Parathyroid adenoma (tissue), 2 donors: ENCODE results near the gene LHFPL6.

ENCODE experiments used
- H2AFZ ChIP-seq: fragments of 300-600 bp; sonication (generic); one replicate; pipeline ENCODE4 v1.7.0; 2017; ENCODE audit warnings: antibody characterized with exemption, mild to moderate bottlenecking
- H3K27ac ChIP-seq: fragments of 300-600 bp; sonication (generic); one replicate; pipeline ENCODE4 v1.7.0; 2017
- H3K27me3 ChIP-seq: fragments of 300-600 bp; sonication (generic); one replicate; pipeline ENCODE4 v1.7.0; 2017; ENCODE audit warnings: low read length; ENCODE audit not compliant: control insufficient read depth, insufficient read depth
- H3K36me3 ChIP-seq: fragments of 300-600 bp; sonication (generic); one replicate; pipeline ENCODE4 v1.7.0; 2017; ENCODE audit warnings: low read length; ENCODE audit not compliant: control insufficient read depth, insufficient read depth
- H3K4me1 ChIP-seq: fragments of 300-600 bp; sonication (generic); one replicate; pipeline ENCODE4 v1.7.0; 2017; ENCODE audit warnings: control low read depth
- H3K4me2 ChIP-seq: fragments of 300-600 bp; sonication (generic); one replicate; pipeline ENCODE4 v1.7.0; 2017; ENCODE audit warnings: low read length
- H3K4me3 ChIP-seq: fragments of 300-600 bp; sonication (generic); one replicate; pipeline ENCODE4 v1.7.0; 2017; ENCODE audit warnings: low read depth, low read length
- H3K79me2 ChIP-seq: fragments of 300-600 bp; sonication (generic); one replicate; pipeline ENCODE4 v1.7.0; 2017; ENCODE audit warnings: control low read depth
- H3K9ac ChIP-seq: fragments of 300-600 bp; sonication (generic); one replicate; pipeline ENCODE4 v1.7.0; 2017; ENCODE audit warnings: mild to moderate bottlenecking
- H3K9me3 ChIP-seq: fragments of 300-600 bp; sonication (generic); one replicate; pipeline ENCODE4 v1.7.0; 2017; ENCODE audit warnings: low read length; ENCODE audit not compliant: control insufficient read depth
- TF ChIP-seq, protein P1 (sequence below): fragments of 300-600 bp; sonication (generic); IDR thresholded peaks from one replicate; pipeline ENCODE4 v1.7.0; 2017; ENCODE audit warnings: antibody characterized with exemption, mild to moderate bottlenecking
- donor health status: primary hyperparathyroidism.

LHFPL6 gene

DNA sequence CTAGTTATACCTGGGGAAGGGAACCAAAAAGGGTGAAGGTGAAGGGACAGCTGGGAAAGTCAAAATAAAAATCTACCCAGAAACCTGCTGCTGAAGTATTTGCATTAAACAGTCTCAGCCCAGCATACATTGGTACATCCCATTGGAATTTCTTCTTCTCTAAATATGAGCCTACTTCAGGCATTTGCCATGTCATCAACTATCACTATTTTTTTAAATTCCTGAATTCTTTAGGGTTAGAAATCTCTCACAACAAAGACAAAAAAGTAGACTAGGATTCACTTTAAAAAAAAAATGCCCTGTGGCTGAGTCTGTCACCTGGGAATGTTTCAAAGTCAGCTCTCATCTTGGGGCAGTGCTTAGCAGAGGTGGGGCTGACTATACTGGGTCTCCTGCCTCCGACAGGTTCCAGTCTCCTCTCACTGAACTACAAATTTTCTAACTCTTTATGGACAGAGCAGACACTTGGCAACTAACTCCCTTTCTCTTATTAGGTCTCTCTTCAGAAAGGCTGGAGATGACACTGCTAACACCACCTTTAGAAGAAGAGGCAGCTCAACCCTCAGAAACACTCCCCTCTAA lies 141.2 kb downstream of the LHFPL6 start:
- H3K9me3 ChIP-seq, result no peaks in the 10 kb centered on the region
- H3K27me3 ChIP-seq, result no peaks in the 10 kb centered on the region
- no peaks in the 10 kb centered on the region for H3K36me3 ChIP-seq
- H3K4me3 ChIP-seq, result no peak overlapping the region
- H2AFZ ChIP-seq, result no peak overlapping the region
- no peak overlapping the region for H3K9ac ChIP-seq
- H3K4me1 ChIP-seq, result no peaks in the 10 kb centered on the region
- TF ChIP-seq, protein P1, sequence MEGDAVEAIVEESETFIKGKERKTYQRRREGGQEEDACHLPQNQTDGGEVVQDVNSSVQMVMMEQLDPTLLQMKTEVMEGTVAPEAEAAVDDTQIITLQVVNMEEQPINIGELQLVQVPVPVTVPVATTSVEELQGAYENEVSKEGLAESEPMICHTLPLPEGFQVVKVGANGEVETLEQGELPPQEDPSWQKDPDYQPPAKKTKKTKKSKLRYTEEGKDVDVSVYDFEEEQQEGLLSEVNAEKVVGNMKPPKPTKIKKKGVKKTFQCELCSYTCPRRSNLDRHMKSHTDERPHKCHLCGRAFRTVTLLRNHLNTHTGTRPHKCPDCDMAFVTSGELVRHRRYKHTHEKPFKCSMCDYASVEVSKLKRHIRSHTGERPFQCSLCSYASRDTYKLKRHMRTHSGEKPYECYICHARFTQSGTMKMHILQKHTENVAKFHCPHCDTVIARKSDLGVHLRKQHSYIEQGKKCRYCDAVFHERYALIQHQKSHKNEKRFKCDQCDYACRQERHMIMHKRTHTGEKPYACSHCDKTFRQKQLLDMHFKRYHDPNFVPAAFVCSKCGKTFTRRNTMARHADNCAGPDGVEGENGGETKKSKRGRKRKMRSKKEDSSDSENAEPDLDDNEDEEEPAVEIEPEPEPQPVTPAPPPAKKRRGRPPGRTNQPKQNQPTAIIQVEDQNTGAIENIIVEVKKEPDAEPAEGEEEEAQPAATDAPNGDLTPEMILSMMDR, result no peak
- no peak overlapping the region for H3K4me2 ChIP-seq
- no peaks in the 10 kb centered on the region for H3K79me2 ChIP-seq
- H3K27ac ChIP-seq, result no peak overlapping the region

DNA sequence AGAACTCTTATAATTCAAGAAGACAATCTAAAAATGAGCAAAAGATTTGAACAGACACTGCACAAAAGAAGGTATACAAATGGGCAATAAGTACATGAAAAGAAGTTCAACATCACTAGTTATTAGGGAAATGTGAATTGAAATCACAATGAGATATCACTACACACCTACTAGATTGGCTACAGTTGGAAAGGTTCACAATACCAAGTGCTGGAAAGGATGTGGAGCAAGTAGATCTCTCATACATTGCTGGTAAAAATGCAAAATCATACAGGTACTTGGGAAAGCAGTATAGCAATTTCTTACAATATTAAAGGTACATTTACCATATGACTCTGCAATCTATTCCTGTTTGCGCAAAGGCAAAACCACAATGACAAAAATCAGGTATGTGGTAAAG lies 145.7 kb downstream of the LHFPL6 start:
- H3K4me3 ChIP-seq, result no peak overlapping the region
- no peak overlapping the region for H3K27ac ChIP-seq
- no peak overlapping the region for H2AFZ ChIP-seq
- no peaks in the 10 kb centered on the region for H3K4me1 ChIP-seq
- no peaks in the 10 kb centered on the region for H3K9me3 ChIP-seq
- H3K4me2 ChIP-seq, result no peak overlapping the region
- no peaks in the 10 kb centered on the region for H3K79me2 ChIP-seq
- TF ChIP-seq, protein P1, result no peak
- H3K9ac ChIP-seq, result no peak overlapping the region
- no peaks in the 10 kb centered on the region for H3K27me3 ChIP-seq
- H3K36me3 ChIP-seq, result no peaks in the 10 kb centered on the region

DNA sequence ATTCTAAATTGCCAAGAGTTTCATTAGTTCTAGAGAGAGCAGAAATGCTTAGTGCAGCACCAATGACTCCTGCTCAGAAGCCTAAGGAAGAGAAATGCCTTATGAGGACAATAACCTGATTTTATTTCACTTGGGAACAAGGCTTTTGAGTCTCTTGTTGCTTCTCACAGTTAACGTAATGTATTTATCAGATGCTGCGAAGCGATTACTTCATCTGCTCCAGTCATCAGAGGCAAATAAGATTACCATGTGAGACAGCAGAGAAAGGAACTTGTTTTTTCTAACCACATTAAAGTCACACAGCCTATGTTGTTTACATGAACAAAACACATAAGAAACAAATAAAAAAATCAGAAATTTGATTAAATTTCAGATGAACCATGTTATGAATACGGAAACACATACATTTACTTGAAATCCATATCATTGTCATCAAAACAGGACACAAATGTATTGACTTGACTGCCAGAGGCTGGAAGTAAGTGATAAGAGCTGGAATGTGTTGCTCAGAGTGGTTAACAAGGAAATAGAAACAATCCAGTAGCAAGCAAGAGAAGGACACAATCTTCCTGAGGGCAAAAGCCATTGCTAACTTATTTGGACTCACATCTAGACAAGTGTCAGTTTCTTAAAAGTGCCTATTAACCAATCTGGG lies 147.3 kb downstream of the LHFPL6 start:
- TF ChIP-seq, protein P1, result no peak
- no peak overlapping the region for H3K9ac ChIP-seq
- H3K4me1 ChIP-seq, result no peaks in the 10 kb centered on the region
- no peak overlapping the region for H3K27ac ChIP-seq
- no peaks in the 10 kb centered on the region for H3K9me3 ChIP-seq
- H3K79me2 ChIP-seq, result no peaks in the 10 kb centered on the region
- no peak overlapping the region for H3K4me2 ChIP-seq
- no peak overlapping the region for H2AFZ ChIP-seq
- no peak overlapping the region for H3K4me3 ChIP-seq
- H3K36me3 ChIP-seq, result no peaks in the 10 kb centered on the region
- H3K27me3 ChIP-seq, result no peaks in the 10 kb centered on the region

DNA sequence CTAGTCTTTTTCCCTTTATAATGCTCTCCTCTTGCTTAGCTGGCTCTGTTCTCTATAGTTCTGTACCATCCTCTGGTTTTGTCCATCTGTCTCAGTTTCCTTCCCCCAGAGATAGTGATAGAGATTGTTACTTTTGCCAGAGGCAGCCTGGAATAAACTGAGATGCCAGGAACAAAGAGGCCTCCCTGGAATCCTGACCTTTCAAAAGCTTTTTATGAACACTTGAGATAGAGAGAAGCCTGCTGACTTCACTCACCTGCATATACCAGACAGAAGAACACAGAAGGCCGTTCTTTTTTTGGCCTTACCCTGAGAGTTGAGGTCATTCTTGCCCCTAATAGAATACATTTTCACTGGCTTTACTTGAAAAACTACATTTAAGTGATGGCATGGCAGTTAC lies 150.2 kb downstream of the LHFPL6 start:
- Histone ChIP-seq H3K4me1 (no peaks in the 10 kb centered on the region), H3K27me3 (no peaks in the 10 kb centered on the region)
- TF ChIP-seq, protein P1, result no peak

DNA sequence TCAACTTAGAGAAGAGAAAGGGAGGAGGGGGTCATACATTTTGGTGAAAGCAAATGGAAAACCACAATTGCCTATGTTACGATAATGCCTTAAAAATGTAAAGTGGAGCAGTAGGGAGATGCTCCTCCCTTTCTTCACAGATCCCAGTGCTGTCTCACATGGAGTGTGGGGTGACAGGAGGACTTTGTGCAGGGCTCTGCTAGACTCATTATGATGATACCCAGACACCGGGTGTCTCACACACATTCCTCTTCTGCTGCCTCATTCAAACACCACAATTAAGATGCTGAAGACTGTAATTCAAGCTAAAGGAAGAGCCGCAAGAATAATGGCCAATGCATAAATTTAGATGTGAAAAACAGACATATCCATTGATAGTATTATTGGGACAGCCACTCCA lies 150.6 kb downstream of the LHFPL6 start:
- no peaks in the 10 kb centered on the region for H3K4me1 ChIP-seq
- H3K36me3 ChIP-seq, result no peaks in the 10 kb centered on the region
- no peaks in the 10 kb centered on the region for H3K79me2 ChIP-seq
- no peak overlapping the region for H3K4me2 ChIP-seq
- H3K27me3 ChIP-seq, result no peaks in the 10 kb centered on the region
- H3K9me3 ChIP-seq, result no peaks in the 10 kb centered on the region
- no peak overlapping the region for H3K4me3 ChIP-seq
- H3K9ac ChIP-seq, result no peak overlapping the region
- no peak overlapping the region for H2AFZ ChIP-seq
- TF ChIP-seq, protein P1, result no peak
- no peak overlapping the region for H3K27ac ChIP-seq

More for the DNA sequence above, 150.2 kb downstream of the LHFPL6 start:
- H3K27ac ChIP-seq, result no peak overlapping the region
- no peaks in the 10 kb centered on the region for H3K79me2 ChIP-seq
- no peaks in the 10 kb centered on the region for H3K9me3 ChIP-seq
- H3K4me3 ChIP-seq, result no peak overlapping the region
- H3K9ac ChIP-seq, result no peak overlapping the region
- H2AFZ ChIP-seq, result no peak overlapping the region
- H3K36me3 ChIP-seq, result no peaks in the 10 kb centered on the region
- no peak overlapping the region for H3K4me2 ChIP-seq
